OCI-LY7 (cell line): ENCODE data around the gene METTL8. TPM values are rescaled to one million over a fixed set of nuclear protein-coding genes. Genes with fewer than 3 reads are reported as not detected.
A peak's percentile ranks its signal among the peaks of the same experiment; 100 is the strongest.

Experiments used
- BruUV-seq: library from RNA; stranded (reverse); fragments of 400-500 nt; replicated peaks from 2 replicates; lab custom pipeline; 2021; lab: Mats Ljungman, UMichigan
- CTCF ChIA-PET: fragments of 300-600 bp; sonication (Branson Sonifier 250); formaldehyde crosslinking; loops from one replicate; lab custom pipeline; 2022; ENCODE audit warnings: antibody characterized with exemption; ENCODE audit not compliant: unreplicated experiment; lab: Charles Lee
- POLR2A ChIA-PET: fragments of 300-600 bp; sonication (Branson Sonifier 250); formaldehyde crosslinking; loops from one replicate; lab custom pipeline; 2022; ENCODE audit warnings: antibody characterized with exemption; lab: Charles Lee
- DNase-seq: peaks from one replicate; pipeline ENCODE4 v3.0.0-alpha.2; 2015; ENCODE audit warnings: low spot score
- H2AFZ ChIP-seq: fragments of 200-600 bp; sonication (generic), shearing (Covaris generic); 2 replicates; pipeline ENCODE4 v1.6.1; 2014; ENCODE audit warnings: mild to moderate bottlenecking, antibody characterized with exemption, low read length, moderate library complexity
- H3K27ac ChIP-seq: fragments of 200-600 bp; sonication (generic); 2 replicates; pipeline ENCODE4 v1.5.1; 2014; ENCODE audit warnings: mixed run types, low read depth, mild to moderate bottlenecking, moderate library complexity, low read length, inconsistent platforms; ENCODE audit not compliant: poor library complexity, severe bottlenecking
- H3K36me3 ChIP-seq: fragments of 200-600 bp; sonication (generic); 2 replicates; pipeline ENCODE4 v1.6.1; 2014; ENCODE audit warnings: mild to moderate bottlenecking, antibody characterized with exemption, low read length, moderate library complexity, mixed read lengths; ENCODE audit not compliant: insufficient read depth
- H3K4me1 ChIP-seq: fragments of 200-600 bp; sonication (generic); 2 replicates; pipeline ENCODE4 v1.5.1; 2014; ENCODE audit warnings: mild to moderate bottlenecking, low read length; ENCODE audit not compliant: insufficient read depth, poor library complexity, severe bottlenecking
- H3K4me2 ChIP-seq: fragments of 200-600 bp; sonication (generic); 2 replicates; pipeline ENCODE4 v1.6.1; 2014; ENCODE audit warnings: mild to moderate bottlenecking, low read length
- H3K4me3 ChIP-seq: fragments of 200-600 bp; sonication (generic); 2 replicates; pipeline ENCODE4 v1.5.1; 2014; ENCODE audit warnings: mild to moderate bottlenecking, low read depth, low read length; ENCODE audit not compliant: poor library complexity, severe bottlenecking
- H3K79me2 ChIP-seq: fragments of 200-600 bp; sonication (generic); 2 replicates; pipeline ENCODE4 v1.6.1; 2016; ENCODE audit warnings: low read depth, mild to moderate bottlenecking, low read length, moderate library complexity, mixed read lengths; ENCODE audit not compliant: insufficient read depth
- H3K9me2 ChIP-seq: fragments of 200-600 bp; sonication (generic); 2 replicates; pipeline ENCODE4 v1.6.1; 2016; ENCODE audit warnings: mild to moderate bottlenecking, low read length, mixed read lengths; ENCODE audit not compliant: insufficient read depth
- H3K9me3 ChIP-seq: fragments of 200-600 bp; sonication (generic); 2 replicates; pipeline ENCODE4 v1.6.1; 2014; ENCODE audit warnings: mild to moderate bottlenecking, mixed run types, low read length, mixed read lengths
- H4K20me1 ChIP-seq: fragments of 200-600 bp; sonication (generic); 2 replicates; pipeline ENCODE4 v1.6.1; 2014; ENCODE audit warnings: mild to moderate bottlenecking, antibody characterized with exemption, low read length, moderate library complexity, mixed read lengths; ENCODE audit not compliant: insufficient read depth
- EZH2phosphoT487 ChIP-seq: fragments of 200-600 bp; sonication (generic); IDR thresholded peaks from 2 replicates; pipeline ENCODE4 v1.6.1; 2018; ENCODE audit warnings: low read depth, borderline replicate concordance, mild to moderate bottlenecking, mixed run types, antibody characterized with exemption, low read length, moderate library complexity, mixed read lengths
- intact Hi-C: fragments of 100-400 bp; cut with micrococcal nuclease; formaldehyde crosslinking; loops from one replicate; pipeline ENCODE4 v1.10.0; 2022; ENCODE audit not compliant: unreplicated experiment
- total RNA-seq, 2 experiments: library from RNA; depleted of rRNA in 1 of 2; stranded (reverse); fragments of >200 nt in 1 of 2; shearing (Covaris generic) in 1 of 2; gene quantifications; 2 replicates each; pipeline ENCODE4 v1.2.3, GENCODE V29; 2014 to 2022
- TF ChIP-seq, protein P1 (sequence below): fragments of 200-600 bp; sonication (generic); conservative IDR thresholded peaks from 2 replicates; pipeline ENCODE4 v1.5.1; 2014; ENCODE audit warnings: mild to moderate bottlenecking, antibody characterized with exemption, low read length, moderate library complexity, mixed read lengths

METTL8 gene
- total RNA-seq, 2 experiments from 2014 or later = 11.8 to 33.0 TPM

DNA sequence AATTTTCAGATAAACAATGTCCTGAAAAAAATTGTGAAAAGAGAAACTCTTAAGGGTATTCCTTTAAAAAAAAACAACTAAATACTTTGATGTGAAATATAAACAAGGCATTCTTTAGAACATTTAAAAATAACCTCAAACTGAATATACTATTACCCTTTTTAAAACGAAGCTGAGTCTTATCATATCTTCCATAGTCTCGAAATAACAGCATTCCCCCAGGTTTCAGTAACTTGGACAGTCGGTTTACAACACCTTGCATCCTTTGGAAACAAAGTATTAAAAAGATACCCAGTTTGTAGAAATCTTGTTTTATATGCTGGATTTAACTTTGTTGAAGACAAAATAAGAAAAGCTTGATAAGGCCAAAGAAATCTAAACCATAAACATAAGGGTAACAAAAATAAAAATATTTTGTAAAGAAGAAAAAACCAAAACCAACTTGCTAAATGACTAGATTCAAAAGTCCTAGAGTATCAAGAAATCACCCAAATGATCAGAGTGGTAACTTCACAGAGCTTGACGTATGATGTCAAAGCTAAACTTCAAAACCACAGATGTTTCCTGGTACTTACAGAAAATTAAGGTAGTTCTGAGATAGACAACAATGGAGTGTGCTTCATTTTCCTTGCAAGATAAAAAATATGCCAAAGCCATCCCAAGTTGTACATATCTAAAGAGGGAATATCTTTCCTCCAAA is 107.8 kb downstream of the METTL8 start:
- Histone ChIP-seq H3K4me2 (peak overlapping the region; percentile 75), H3K36me3 (peaks cover 10% of the 10 kb centered on the region), H4K20me1 (no peaks in the 10 kb centered on the region), H3K79me2 (no peaks in the 10 kb centered on the region; the same call in 1 of the 2 replicates), H3K27ac (peak overlapping the region; percentile 100), H2AFZ (peak overlapping the region; percentile 49; the same call in 1 of the 2 replicates), H3K4me3 (no peak overlapping the region), H3K9me3 (no peaks in the 10 kb centered on the region), H3K4me1 (peaks cover 93% of the 10 kb centered on the region), H3K9me2 (no peaks in the 10 kb centered on the region)
- intact Hi-C loops = no loop called here
- CTCF ChIA-PET = interaction anchor here (0.5 to 1.7 kb wide), 3 partner anchors 8 to 242 kb away, joined by 4 to 7 read pairs (median 4); no protein-coding TSS in a partner anchor
- BruUV-seq = no TSS peak
- TF ChIP-seq, protein P1, sequence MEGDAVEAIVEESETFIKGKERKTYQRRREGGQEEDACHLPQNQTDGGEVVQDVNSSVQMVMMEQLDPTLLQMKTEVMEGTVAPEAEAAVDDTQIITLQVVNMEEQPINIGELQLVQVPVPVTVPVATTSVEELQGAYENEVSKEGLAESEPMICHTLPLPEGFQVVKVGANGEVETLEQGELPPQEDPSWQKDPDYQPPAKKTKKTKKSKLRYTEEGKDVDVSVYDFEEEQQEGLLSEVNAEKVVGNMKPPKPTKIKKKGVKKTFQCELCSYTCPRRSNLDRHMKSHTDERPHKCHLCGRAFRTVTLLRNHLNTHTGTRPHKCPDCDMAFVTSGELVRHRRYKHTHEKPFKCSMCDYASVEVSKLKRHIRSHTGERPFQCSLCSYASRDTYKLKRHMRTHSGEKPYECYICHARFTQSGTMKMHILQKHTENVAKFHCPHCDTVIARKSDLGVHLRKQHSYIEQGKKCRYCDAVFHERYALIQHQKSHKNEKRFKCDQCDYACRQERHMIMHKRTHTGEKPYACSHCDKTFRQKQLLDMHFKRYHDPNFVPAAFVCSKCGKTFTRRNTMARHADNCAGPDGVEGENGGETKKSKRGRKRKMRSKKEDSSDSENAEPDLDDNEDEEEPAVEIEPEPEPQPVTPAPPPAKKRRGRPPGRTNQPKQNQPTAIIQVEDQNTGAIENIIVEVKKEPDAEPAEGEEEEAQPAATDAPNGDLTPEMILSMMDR = no peak
- TF ChIP-seq EZH2phosphoT487 = no peak
- no peak for DNase-seq
- POLR2A ChIA-PET = interaction anchor here (0.8 to 13.7 kb wide), 22 partner anchors 5 to 188 kb away, joined by 3 to 266 read pairs (median 6); no protein-coding TSS in a partner anchor

DNA sequence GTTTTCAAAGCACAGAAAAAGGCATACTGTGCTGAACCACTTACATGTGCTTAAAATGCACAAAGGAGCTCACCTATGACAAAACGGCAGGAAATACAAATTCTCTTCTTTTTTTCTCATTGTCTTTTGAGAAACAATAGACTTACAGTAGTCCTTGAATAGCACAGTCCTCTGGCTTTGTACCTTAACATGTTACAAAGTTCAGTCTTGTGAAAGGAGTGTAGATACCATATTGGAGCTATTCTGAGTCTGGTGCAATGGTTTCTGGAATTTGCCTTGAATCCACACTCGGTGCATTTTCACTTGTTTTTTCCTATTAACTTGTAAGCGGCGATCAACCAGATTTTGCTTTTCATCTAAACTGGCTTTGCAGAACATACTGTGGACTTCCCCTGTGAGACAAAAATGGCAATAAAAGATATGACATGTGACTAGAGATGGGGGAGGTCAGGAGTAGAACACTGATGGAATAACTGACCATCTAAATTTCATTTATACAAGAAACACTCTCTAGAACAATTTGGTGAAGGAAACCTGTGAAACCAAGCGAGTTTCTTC is 109.7 kb downstream of the METTL8 start:
- peak overlapping the region; percentile 57 for H3K4me3 ChIP-seq
- intact Hi-C loops = loop anchor here (1.0 kb wide), 3 partner anchors 92 to 164 kb away; partner anchors contain the start of genes DCAF17 and TLK1
- TSS peak; percentile 87 for BruUV-seq
- no peaks in the 10 kb centered on the region for H4K20me1 ChIP-seq
- H3K36me3 ChIP-seq = peaks cover 10% of the 10 kb centered on the region
- H2AFZ ChIP-seq = peak overlapping the region; percentile 12; the same call in 1 of the 2 replicates
- peak overlapping the region; percentile 75 for H3K4me2 ChIP-seq
- peak overlapping the region; percentile 100 for H3K27ac ChIP-seq
- POLR2A ChIA-PET = interaction anchor here (0.9 to 13.7 kb wide), 19 partner anchors 3 to 393 kb away, joined by 3 to 266 read pairs (median 7); partner anchors contain the start of genes DCAF17 and METTL8
- CTCF ChIA-PET = interaction anchor here (0.8 to 1.7 kb wide), 3 partner anchors 11 to 92 kb away, joined by 3 to 9 read pairs (median 4); no protein-coding TSS in a partner anchor
- H3K9me3 ChIP-seq = no peaks in the 10 kb centered on the region
- no peaks in the 10 kb centered on the region; the same call in 1 of the 2 replicates for H3K79me2 ChIP-seq
- DNase-seq = peak; percentile 86
- TF ChIP-seq, protein P1 = no peak
- TF ChIP-seq EZH2phosphoT487 = no peak
- H3K4me1 ChIP-seq = peaks cover 93% of the 10 kb centered on the region
- no peaks in the 10 kb centered on the region for H3K9me2 ChIP-seq
